Adrenal gland (tissue), 5 donors: Measurements from ENCODE around the gene PLPP4.

Source experiments
- CTCF ChIP-seq, 6 experiments: fragments of 450-650 bp in 4 of 6; fragments of 200-600 bp in 2 of 6; sonication (generic) in 1 of 6; IDR thresholded peaks; 1 replicate in 5 of 6; 2 replicates in 1 of 6; pipeline versions ENCODE4 v1.5.1 to v1.8.0; 2016 to 2021; ENCODE audit warnings: antibody characterized with exemption in 6 of 6, mild to moderate bottlenecking in 2 of 6, moderate library complexity in 1 of 6
- POLR2A ChIP-seq, 2 donors: fragments of 450-650 bp; IDR thresholded peaks; one replicate each; pipeline ENCODE4 v1.6.1; 2017; ENCODE audit warnings: antibody characterized with exemption in 2 of 2, mild to moderate bottlenecking in 2 of 2, moderate library complexity in 1 of 2
- donor health status: DM: no; HTN: no; CAD: no.

DNA sequence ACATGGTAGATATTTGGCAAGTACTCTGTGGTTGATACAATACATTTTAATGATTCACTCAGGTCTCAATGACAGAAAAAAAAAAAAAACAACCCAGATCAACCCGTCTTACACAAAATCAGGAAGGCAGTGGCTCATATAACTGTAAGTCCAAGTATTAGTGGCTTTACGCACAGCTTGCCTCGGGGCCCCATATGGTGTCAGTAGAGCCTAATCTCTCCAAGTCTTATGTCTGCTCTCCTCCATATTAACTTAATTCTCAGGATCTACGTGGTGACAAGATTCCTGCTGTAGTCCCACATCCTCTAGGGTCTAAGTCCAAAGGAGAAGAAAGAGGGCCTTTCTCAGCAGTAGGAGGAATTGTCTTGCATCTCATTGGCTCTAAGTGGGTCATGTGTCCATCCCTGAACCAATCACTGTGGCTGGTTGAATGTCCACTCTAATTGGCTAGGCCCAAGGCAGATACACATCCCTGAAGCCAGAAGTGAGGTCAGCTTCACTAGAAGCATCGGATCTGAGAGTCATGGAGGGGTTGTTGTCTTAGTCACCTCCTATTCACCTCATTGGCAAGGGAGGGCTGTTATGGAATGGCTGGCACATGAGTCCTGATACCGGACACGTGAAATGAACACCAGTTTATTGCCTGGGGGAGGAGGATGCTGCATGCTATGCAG lies 20.5 kb upstream of the PLPP4 start:
- TF ChIP-seq CTCF (IDR thresholded peaks at IDR 0.05) (no peak), POLR2A (IDR thresholded peaks at IDR 0.05) (no peak)
